ENCODE data around the gene DELE1. TPM values are rescaled to one million over a fixed set of nuclear protein-coding genes. Genes with fewer than 3 reads are reported as not detected.

DELE1 gene
- total RNA-seq, 1 experiment from 2014 or later = 35.1 TPM

DNA sequence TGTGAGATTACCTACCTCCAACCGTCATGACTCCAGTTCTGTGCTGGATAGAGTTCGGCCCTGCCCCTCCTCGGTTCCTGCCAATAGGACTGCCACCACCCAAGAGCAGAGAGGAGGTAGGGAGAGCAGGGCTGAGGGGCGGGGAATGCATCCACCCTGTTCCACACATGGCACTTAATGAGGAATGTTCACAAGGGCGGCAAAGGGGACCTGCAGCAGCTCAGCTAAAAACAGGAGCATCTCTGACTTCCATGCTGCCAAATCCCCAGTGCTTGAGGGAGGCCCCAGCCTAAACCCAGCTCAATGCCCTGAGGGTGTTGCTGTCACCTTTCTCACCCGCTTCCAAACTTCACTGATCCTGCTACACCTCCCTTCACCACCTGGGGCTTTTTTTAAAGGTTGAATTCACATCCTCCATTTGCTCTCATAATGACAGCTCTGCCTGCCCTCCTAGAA lies 7.8 kb upstream of the DELE1 start:
- no peak for DNase-seq (ENCODE audit: low spot score)
- CTCF ChIA-PET = no interaction called here

DNA sequence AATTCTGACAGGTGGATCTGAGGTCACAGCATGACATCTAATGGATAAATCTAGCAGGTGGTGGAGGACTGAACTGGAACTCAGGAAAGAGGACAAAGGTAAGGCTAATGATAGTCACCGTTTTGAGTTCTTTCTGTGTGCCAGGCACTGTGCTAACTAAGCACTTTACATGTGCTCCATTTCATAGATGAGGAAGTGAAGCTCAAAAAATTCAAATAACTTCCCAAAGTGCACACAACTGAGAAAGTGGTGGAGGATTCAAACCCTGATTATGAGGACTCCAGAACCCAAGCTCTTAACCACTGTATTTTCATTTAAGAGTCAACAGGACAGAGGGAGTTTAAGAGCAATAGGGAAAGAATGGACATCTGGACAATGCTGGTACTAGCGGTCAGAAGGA lies 7.1 kb upstream of the DELE1 start:
- POLR2A ChIA-PET (ENCODE audit: low non-redundant PET) = no interaction called here
- no peaks in the 10 kb centered on the region for H3K36me3 ChIP-seq (ENCODE audit: insufficient read depth, low read length, poor library complexity, severe bottlenecking)
- H3K27me3 ChIP-seq (replicated peaks; ENCODE audit: insufficient read depth, low read depth, low read length, poor library complexity) = no peaks in the 10 kb centered on the region
- intact Hi-C loops (cut with micrococcal nuclease; ENCODE audit: unreplicated experiment) = no loop called here
- no peak for DNase-seq (ENCODE audit: low spot score)
- no peak for TF ChIP-seq CTCF (conservative IDR thresholded peaks at IDR 0.05; ENCODE audit: low read depth, low read length)
- TF ChIP-seq EZH2 (IDR thresholded peaks at IDR 0.05; ENCODE audit: borderline replicate concordance, low read depth, low read length, poor library complexity, severe bottlenecking) = no peak
- no peaks in the 10 kb centered on the region for H3K9me3 ChIP-seq (ENCODE audit: low read depth, low read length, poor library complexity, severe bottlenecking)
- no peak overlapping the region for H3K27ac ChIP-seq (ENCODE audit: low read depth, low read length, poor library complexity, severe bottlenecking)
- no peaks in the 10 kb centered on the region for H3K4me1 ChIP-seq (ENCODE audit: insufficient read depth, low read length, poor library complexity, severe bottlenecking)
- no peak overlapping the region for H3K4me3 ChIP-seq (ENCODE audit: low read depth, low read length, poor library complexity, severe bottlenecking)
- CTCF ChIA-PET = no interaction called here
- no TSS peak for BruUV-seq (replicated peaks)

More for the DNA sequence above, 7.8 kb upstream of the DELE1 start:
- no peak overlapping the region for H3K27ac ChIP-seq (ENCODE audit: low read depth, low read length, poor library complexity, severe bottlenecking)
- no peaks in the 10 kb centered on the region for H3K27me3 ChIP-seq (replicated peaks; ENCODE audit: insufficient read depth, low read depth, low read length, poor library complexity)
- intact Hi-C loops (cut with micrococcal nuclease; ENCODE audit: unreplicated experiment) = no loop called here
- no peaks in the 10 kb centered on the region for H3K36me3 ChIP-seq (ENCODE audit: insufficient read depth, low read length, poor library complexity, severe bottlenecking)
- TF ChIP-seq EZH2 (IDR thresholded peaks at IDR 0.05; ENCODE audit: borderline replicate concordance, low read depth, low read length, poor library complexity, severe bottlenecking) = no peak
- no peak for TF ChIP-seq CTCF (conservative IDR thresholded peaks at IDR 0.05; ENCODE audit: low read depth, low read length)
- H3K9me3 ChIP-seq (ENCODE audit: low read depth, low read length, poor library complexity, severe bottlenecking) = no peaks in the 10 kb centered on the region
- POLR2A ChIA-PET (ENCODE audit: low non-redundant PET) = interaction anchor here (0.5 to 0.6 kb wide), 2 partner anchors 10 to 262 kb away, joined by 3 to 5 read pairs; no protein-coding TSS in a partner anchor
- no TSS peak for BruUV-seq (replicated peaks)
- H3K4me1 ChIP-seq (ENCODE audit: insufficient read depth, low read length, poor library complexity, severe bottlenecking) = no peaks in the 10 kb centered on the region
- H3K4me3 ChIP-seq (ENCODE audit: low read depth, low read length, poor library complexity, severe bottlenecking) = no peak overlapping the region

- no peak for DNase-seq (ENCODE audit: low spot score)
- TF ChIP-seq EZH2 (IDR thresholded peaks at IDR 0.05; ENCODE audit: borderline replicate concordance, low read depth, low read length, poor library complexity, severe bottlenecking) (no peak), CTCF (conservative IDR thresholded peaks at IDR 0.05; ENCODE audit: low read depth, low read length) (no peak)
- Histone ChIP-seq H3K4me3 (ENCODE audit: low read depth, low read length, poor library complexity, severe bottlenecking) (no peak overlapping the region), H3K36me3 (ENCODE audit: insufficient read depth, low read length, poor library complexity, severe bottlenecking) (no peaks in the 10 kb centered on the region), H3K9me3 (ENCODE audit: low read depth, low read length, poor library complexity, severe bottlenecking) (no peaks in the 10 kb centered on the region), H3K27ac (ENCODE audit: low read depth, low read length, poor library complexity, severe bottlenecking) (no peak overlapping the region), H3K27me3 (replicated peaks; ENCODE audit: insufficient read depth, low read depth, low read length, poor library complexity) (no peaks in the 10 kb centered on the region), H3K4me1 (ENCODE audit: insufficient read depth, low read length, poor library complexity, severe bottlenecking) (peaks cover 3% of the 10 kb centered on the region)
- BruUV-seq (replicated peaks) = no TSS peak
- intact Hi-C loops (cut with micrococcal nuclease; ENCODE audit: unreplicated experiment) = no loop called here
- POLR2A ChIA-PET (ENCODE audit: low non-redundant PET) = no interaction called here
- CTCF ChIA-PET = no interaction called here
Observed at GRCh38 chr5:141917760-141918159, 5.9 kb upstream of the DELE1 start.
